Brain pericyte (primary cell): ENCODE data around the gene C1orf226.

Experiments
- DNase-seq: peaks from one replicate; pipeline ENCODE4 v3.0.0-alpha.2; 2012; ENCODE audit warnings: low read depth, low spot score

C1orf226 gene

GRCh38 chr1:162384601-162385279 is 3.2 kb downstream of the C1orf226 start:
- no peak for DNase-seq

DNA sequence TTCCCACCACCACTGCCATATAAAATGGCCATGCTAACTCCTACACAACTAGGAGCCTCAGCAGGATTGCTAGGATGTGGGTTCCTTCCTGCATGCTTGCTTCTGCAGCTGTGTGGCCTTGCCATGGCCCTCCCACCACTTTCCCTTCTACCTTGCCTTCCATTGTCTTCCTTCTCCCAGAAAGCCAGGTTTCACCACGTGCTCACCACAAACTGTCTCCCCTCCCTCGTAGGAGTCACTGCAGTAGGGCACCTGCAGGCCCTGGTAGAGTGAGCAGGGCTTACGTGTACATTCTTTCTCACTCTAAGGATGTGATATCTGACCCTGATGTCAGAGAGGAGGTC is 3.7 kb downstream of the C1orf226 start:
- no peak for DNase-seq

- no peak for DNase-seq
Measured at GRCh38 chr1:162385702-162386101, 4.2 kb downstream of the C1orf226 start.

GRCh38 chr1:162386292-162387225 is 5.0 kb downstream of the C1orf226 start:
- DNase-seq: no peak

DNA sequence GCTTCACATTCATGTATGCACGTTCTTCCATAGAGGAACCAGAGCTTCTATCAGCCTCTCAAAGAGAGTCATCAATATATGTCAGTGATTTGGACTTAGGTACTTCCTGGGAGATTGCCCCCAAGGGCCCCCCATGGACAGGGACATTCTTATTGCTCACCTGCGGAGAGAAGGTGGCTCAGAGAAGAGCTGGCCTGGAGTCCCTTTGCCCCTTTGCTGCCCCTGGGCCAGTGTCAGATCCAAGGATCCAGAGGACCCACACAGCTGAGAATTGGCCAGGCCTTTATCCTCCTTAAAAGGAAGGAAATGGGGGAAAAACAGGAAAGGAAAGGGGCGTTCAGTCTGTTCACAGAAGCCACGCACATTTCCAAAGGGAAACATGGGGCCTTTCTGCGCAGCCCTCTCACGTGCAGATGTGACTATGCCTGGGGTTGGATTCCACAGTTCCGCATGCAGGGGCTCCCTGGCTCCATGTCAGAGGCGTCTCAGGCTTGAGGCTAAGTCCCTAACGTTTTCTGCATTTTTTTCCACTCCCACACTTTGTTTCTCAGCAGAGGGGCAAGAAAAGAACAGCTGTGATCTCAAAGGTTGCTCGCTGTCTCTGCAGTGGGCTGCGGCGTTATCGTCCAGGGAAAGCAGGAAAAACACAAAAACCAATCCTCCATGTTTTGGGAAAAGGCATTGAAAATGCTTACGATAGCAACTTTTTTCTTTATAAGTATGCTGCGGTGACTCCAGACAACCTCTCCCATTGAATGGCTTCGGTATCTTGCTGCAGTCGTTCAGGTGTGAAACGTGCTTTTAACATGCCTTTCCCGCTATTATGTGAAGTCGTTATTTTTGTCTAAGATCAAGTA is 5.9 kb downstream of the C1orf226 start:
- no peak for DNase-seq

GRCh38 chr1:162388083-162388594 is 6.6 kb downstream of the C1orf226 start:
- no peak for DNase-seq

DNA sequence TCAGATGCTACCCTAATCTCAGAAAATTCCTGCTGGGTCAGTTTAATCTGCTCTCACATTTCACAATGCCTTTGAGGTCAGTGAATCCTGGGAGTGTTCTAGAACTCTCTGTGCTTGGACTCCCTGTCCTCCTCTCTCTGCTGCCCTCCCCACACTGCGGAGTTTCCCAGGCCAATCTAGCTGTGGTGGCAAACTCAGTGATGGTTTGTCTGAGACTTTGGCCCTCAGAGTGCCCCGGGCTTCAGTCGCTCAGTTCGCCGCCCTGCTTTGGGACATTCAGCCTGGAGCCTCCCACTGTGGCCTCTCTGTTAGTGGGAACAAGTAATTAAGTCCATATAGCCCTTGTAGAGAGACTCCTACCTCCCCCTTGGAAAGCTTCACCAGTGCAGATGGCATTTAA is 7.1 kb downstream of the C1orf226 start:
- DNase-seq: no peak

DNA sequence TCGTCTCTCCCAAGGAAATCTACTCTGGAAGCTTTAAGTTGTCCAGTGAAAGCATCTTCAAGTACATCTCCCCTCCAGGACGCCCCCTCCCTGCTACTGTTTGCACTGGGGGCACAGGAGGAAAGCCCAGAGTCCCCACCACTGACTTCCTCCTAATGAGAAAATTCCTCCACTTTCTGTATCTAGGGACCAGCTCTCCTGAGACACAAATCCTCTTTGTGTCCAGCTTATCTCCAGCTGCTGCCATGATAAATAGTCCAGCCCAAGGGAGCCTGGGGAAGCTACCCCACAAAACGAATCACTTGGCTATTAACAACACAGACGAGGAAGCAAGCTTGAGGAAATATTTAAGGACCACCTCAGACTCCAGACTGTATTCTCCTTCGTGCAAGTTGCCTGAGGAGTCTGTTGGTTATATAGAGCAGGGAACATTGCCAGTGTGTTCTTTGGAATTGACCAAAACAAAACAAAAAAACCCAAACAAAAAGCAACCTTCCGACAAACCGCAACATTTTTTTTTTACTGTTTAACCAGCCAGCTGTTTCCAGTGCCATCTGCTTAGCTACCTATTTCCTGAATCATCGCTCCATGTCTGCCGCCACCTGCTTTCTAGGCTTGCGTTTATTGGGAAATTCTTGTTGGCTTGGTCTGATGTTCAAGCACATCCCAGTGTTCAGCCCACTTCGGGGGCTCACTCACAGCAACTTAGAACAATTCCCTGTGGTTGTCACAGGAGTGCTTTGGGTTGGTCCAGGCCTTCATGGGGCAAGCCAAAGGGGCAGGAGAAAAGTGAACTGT is 7.7 kb downstream of the C1orf226 start:
- DNase-seq: no peak

GRCh38 chr1:162389971-162390370 is 8.4 kb downstream of the C1orf226 start:
- no peak for DNase-seq

GRCh38 chr1:162390396-162391185 is 9.1 kb downstream of the C1orf226 start:
- DNase-seq: no peak

GRCh38 chr1:162391790-162392563 is 10.4 kb downstream of the C1orf226 start:
- no peak for DNase-seq

GRCh38 chr1:162396201-162396906 is 14.8 kb downstream of the C1orf226 start:
- no peak for DNase-seq

- no peak for DNase-seq
Measured at GRCh38 chr1:162397039-162397448, 15.5 kb downstream of the C1orf226 start.

GRCh38 chr1:162397943-162398560 is 16.5 kb downstream of the C1orf226 start:
- no peak for DNase-seq

DNA sequence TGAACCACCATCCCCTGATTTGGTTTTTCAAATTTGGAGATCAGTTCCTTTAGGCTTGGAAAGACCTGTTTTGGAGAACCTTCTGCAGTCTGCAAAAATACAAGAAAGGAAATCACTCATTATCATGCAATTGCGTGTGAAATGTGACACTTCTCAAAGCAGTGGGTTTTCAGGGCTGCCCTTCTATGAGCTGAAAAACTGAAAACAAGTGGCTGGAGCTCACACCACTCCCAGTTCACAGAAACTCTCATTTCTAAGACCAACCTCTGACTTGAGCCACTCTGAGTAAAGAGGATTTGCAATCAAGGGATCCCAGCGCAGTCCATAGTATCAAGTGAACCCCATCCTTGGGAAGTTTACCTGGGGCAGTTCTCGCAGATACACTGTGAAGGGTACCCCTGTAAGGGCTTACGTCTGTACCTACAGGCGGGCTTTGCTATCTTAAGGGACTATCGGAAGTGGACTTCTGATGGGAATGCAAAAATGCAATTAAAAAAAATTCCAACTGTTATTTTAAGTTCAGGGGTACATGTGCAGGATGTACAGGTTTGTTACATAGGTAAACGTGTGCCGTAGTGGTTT is 17.6 kb downstream of the C1orf226 start:
- no peak for DNase-seq

DNA sequence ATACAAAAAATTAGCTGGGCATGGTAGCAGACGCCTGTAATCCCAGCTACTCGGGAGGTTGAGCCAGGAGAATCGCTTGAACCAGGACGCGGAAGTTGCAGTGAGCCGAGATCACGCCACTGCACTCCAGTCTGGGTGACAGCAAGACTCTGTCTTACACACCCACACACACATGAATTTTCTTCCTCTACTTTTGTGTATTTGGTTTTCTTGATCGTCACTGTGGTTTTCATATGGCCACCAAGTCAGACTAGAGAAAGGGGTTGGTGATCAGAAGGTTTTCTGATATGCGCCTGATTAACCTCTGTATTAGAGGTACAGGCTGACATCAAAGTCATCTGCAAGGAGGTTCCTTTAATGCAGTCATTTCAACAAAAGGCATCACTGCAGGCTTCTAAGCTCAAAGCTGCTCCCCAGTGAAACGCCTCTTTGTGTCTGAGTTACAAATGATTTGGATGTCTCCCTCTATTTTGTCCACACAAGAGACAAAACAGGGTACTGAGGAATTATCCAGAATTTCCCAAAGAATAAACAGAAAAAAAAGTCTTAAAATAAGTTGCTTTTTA is 19.3 kb downstream of the C1orf226 start:
- DNase-seq: no peak

DNA sequence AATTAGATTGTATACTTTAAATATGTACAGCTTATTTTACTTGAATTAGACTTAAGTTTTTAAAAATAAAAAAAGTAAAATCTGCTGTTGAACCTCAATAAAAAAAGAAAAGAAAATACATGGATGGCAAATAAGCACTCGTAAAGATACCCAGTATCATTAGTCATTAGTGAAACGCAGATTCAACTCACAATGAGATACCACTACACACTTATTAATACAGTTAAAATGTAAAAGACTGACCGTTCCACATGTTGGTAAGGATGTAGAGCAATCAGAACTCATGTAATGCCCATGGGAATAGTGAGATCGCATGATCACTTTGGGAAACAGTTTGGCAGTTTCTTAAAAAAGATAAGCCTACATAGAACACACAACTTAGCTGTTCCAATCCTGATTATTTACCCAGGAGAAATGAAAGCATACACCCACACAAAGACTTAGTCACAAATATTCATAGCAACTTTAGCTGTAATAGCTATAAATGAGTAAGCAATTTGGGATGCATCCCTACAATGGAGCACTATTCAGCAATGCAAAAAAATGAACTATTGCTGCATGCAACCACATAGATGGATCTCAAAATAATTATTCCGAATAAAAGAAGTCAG is 23.1 kb downstream of the C1orf226 start:
- DNase-seq: no peak
